ENCODE measurements around the gene KRT17.

DNA sequence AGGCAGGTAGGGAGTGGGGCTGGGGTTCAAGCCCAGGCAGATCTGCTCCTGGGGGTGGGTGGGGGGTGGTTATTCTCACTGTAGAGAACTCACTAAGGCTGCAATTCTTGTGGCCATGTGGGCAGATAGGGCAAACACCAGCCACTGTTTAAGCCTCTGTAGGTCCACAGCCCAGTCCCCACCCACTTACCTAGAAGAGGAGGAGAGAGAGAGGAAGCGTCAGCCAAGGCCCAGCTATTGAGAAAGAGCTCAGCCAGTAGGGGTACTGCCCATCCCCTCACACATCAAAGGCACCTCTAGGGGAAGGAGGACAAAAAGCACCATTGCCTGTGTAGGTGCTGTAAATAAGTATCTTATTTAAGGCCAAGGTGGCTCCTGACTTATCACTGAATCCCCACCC is 24.7 kb downstream of the KRT17 start:
- TF ChIP-seq CTCF (IDR thresholded peaks at IDR 0.05) (no peak), POLR2A (IDR thresholded peaks at IDR 0.05) (no peak)
